SU-DHL-6 (cell line): ENCODE results near the gene TLDC2.
A peak's percentile ranks its signal among the peaks of the same experiment; 100 is the strongest.
"Not testable (repeated sequence)": the region's sequence is repeated elsewhere in the genome, so short reads cannot be mapped to it uniquely, and the experiment has no call there.

Experiments used
- H2AFZ ChIP-seq: fragments of 200-600 bp; sonication (generic); 2 replicates; pipeline ENCODE4 v1.6.1; 2014; ENCODE audit warnings: low read depth, mild to moderate bottlenecking, moderate library complexity, mixed read lengths, antibody characterized with exemption, low read length; ENCODE audit not compliant: severe bottlenecking
- H3F3A ChIP-seq: fragments of 200-600 bp; shearing (Covaris generic); 2 replicates; pipeline ENCODE4 v1.6.0; 2016; ENCODE audit warnings: antibody characterized with exemption, mild to moderate bottlenecking; ENCODE audit not compliant: insufficient read depth
- H3K27ac ChIP-seq: fragments of 200-600 bp; sonication (generic); 2 replicates; pipeline ENCODE4 v1.5.1; 2016; ENCODE audit warnings: low read depth, mild to moderate bottlenecking, low read length, moderate library complexity, mixed read lengths
- H3K27me3 ChIP-seq: fragments of 200-600 bp; sonication (generic), shearing (Covaris generic); 2 replicates; pipeline ENCODE4 v1.6.0; 2014; ENCODE audit warnings: mild to moderate bottlenecking, low read length
- H3K36me3 ChIP-seq: fragments of 200-600 bp; sonication (generic); 2 replicates; pipeline ENCODE4 v1.6.1; 2014; ENCODE audit warnings: mild to moderate bottlenecking, low read length, mixed read lengths
- H3K4me2 ChIP-seq: fragments of 300-600, 200-600 bp; shearing (Covaris generic), sonication (generic); 2 replicates; pipeline ENCODE4 v1.6.0; 2014; ENCODE audit warnings: low read length, low read depth, mild to moderate bottlenecking; ENCODE audit not compliant: poor library complexity, severe bottlenecking
- H3K4me3 ChIP-seq: fragments of 200-600 bp; sonication (generic); 2 replicates; pipeline ENCODE4 v1.5.1; 2014; ENCODE audit warnings: antibody characterized with exemption, low read length, mild to moderate bottlenecking, mixed read lengths; ENCODE audit not compliant: insufficient read depth, poor library complexity, severe bottlenecking
- H3K79me2 ChIP-seq: fragments of 200-600 bp; sonication (generic); 2 replicates; pipeline ENCODE4 v1.6.1; 2014; ENCODE audit warnings: mild to moderate bottlenecking, low read length, moderate library complexity; ENCODE audit not compliant: insufficient read depth
- H3K9ac ChIP-seq: fragments of 200-600 bp; sonication (generic); 2 replicates; pipeline ENCODE4 v1.7.0; 2014; ENCODE audit warnings: mild to moderate bottlenecking, low read length
- H3K9me2 ChIP-seq: fragments of 200-600 bp; sonication (generic); replicated peaks from 2 replicates; pipeline ENCODE4 v1.6.1; 2014; ENCODE audit warnings: low read length; ENCODE audit not compliant: insufficient read depth
- H3K9me3 ChIP-seq: fragments of 200-600 bp; sonication (generic); 2 replicates; pipeline ENCODE4 v1.6.1; 2014; ENCODE audit warnings: low read length, mixed read lengths; ENCODE audit not compliant: insufficient read depth
- H4K20me1 ChIP-seq: fragments of 200-600 bp; sonication (generic); 2 replicates; pipeline ENCODE4 v1.6.1; 2014; ENCODE audit warnings: low read depth, mild to moderate bottlenecking, antibody characterized with exemption, low read length, moderate library complexity, mixed read lengths
- EZH2phosphoT487 ChIP-seq: fragments of 200-600 bp; sonication (generic), shearing (Covaris generic); conservative IDR thresholded peaks from 2 replicates; pipeline ENCODE4 v1.6.1; 2018; ENCODE audit warnings: mild to moderate bottlenecking, antibody characterized with exemption, low read length, moderate library complexity, mixed read lengths
- TF ChIP-seq, protein P1 (sequence below): fragments of 200-600 bp; sonication (generic); IDR thresholded peaks from one replicate; pipeline ENCODE4 v1.5.1; 2017; ENCODE audit warnings: antibody characterized with exemption, mild to moderate bottlenecking, low read length, moderate library complexity; ENCODE audit not compliant: insufficient read depth, poor library complexity, severe bottlenecking

TLDC2 gene

DNA sequence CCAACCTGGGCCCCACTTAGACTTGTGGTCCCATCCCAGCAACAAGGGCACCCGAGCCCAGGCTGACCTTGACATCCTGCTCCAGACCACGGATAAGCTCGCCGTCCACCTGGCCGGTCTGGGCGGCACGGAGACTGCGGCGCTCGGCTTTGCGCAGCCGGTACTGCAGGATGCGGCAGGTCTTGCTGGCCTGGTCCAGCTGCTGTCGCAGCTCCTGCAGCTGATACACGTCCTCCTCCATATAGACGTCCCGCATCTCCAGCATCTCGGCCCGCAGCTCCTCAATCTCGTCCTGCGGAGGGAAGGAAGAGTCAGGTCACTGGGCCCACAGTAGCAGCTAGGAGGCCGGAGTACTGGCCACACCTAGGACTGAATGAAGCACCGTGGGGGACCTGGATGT, 36.8 kb upstream of the TLDC2 start:
- Histone ChIP-seq H3K79me2 (peaks cover 35% of the 10 kb centered on the region; the same call in 1 of the 2 replicates), H3K27me3 (no peaks in the 10 kb centered on the region), H3K9me2 (no peaks in the 10 kb centered on the region), H4K20me1 (no peaks in the 10 kb centered on the region), H3K9me3 (no peaks in the 10 kb centered on the region), H3K27ac (no peak overlapping the region), H3K4me3 (no peak overlapping the region), H3K36me3 (no peaks in the 10 kb centered on the region), H3K9ac (no peak overlapping the region), H2AFZ (no peak overlapping the region), H3F3A (peaks cover 51% of the 10 kb centered on the region), H3K4me2 (no peak overlapping the region)
- TF ChIP-seq, protein P1, sequence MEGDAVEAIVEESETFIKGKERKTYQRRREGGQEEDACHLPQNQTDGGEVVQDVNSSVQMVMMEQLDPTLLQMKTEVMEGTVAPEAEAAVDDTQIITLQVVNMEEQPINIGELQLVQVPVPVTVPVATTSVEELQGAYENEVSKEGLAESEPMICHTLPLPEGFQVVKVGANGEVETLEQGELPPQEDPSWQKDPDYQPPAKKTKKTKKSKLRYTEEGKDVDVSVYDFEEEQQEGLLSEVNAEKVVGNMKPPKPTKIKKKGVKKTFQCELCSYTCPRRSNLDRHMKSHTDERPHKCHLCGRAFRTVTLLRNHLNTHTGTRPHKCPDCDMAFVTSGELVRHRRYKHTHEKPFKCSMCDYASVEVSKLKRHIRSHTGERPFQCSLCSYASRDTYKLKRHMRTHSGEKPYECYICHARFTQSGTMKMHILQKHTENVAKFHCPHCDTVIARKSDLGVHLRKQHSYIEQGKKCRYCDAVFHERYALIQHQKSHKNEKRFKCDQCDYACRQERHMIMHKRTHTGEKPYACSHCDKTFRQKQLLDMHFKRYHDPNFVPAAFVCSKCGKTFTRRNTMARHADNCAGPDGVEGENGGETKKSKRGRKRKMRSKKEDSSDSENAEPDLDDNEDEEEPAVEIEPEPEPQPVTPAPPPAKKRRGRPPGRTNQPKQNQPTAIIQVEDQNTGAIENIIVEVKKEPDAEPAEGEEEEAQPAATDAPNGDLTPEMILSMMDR, result no peak
- no peak for TF ChIP-seq EZH2phosphoT487

DNA sequence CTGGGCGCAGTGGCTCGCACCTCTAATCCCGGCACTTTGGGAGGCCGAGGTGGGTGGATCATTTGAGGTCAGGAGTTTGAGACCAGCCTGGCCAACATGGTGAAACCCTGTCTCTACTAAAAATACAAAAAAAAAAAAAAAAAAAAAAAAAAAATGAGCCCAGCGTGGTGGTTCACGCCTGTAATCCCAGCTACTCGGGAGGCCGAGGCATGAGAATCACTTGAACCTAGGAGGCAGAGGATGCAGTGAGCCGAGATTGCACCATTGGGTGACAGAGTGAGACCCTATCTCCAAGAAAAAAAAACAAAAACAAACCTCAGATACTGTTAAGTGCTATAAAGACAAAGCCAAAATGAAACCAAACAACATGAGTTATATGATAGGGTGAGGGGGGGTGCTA, 34.9 kb upstream of the TLDC2 start:
- not testable (repeated sequence) for H3K36me3 ChIP-seq, H2AFZ ChIP-seq, H3K4me3 ChIP-seq, H3K9me3 ChIP-seq, H3K9me2 ChIP-seq, H4K20me1 ChIP-seq, H3K27me3 ChIP-seq
- H3F3A ChIP-seq, result peaks cover 64% of the 10 kb centered on the region
- H3K9ac ChIP-seq, result peak overlapping the region; percentile 31; the same call in 1 of the 2 replicates
- peak overlapping the region; percentile 99 for H3K27ac ChIP-seq
- peak overlapping the region; percentile 69 for H3K4me2 ChIP-seq
- peaks cover 21% of the 10 kb centered on the region; the same call in 1 of the 2 replicates for H3K79me2 ChIP-seq

DNA sequence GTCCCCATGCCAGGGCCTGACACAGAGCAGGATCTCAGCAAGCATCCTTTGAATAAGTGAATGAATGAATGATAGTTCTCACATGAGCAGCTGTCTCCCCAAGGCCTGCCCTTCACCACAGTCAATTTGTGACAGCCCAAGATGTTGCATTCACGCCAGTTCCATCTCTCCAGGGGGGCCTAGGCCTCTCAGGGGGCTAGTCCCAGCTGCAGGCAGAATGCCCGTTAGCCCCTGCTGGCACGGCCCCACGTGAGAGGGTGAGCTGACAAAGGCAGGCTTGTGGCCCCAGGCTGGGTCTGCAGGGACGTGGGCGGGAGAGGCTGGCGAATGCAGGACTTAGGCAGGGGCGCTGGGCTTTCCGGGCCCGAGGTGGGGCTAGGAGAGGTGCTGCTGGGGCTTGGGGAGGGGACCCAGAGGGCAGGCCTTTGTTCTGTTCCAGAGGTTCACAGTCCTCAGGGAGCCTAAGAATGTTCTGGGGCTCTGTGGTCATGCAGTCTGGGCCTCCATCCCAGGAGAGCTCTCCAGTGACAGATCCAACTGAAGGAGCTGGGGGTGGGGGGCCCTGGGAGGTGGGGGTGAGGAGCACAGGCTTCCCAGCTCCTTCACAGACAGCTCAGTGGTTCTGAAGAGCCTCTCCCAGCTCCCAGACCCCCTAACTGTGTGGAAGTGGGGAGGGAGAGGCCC, 30.5 kb upstream of the TLDC2 start:
- Histone ChIP-seq H3K9me3 (no peaks in the 10 kb centered on the region), H3K4me3 (peak overlapping the region; percentile 23), H3K4me2 (peak overlapping the region; percentile 69), H3K27ac (peak overlapping the region; percentile 99), H3K9me2 (no peaks in the 10 kb centered on the region), H2AFZ (no peak overlapping the region), H3K36me3 (no peaks in the 10 kb centered on the region), H3K27me3 (no peaks in the 10 kb centered on the region), H4K20me1 (no peaks in the 10 kb centered on the region), H3F3A (peaks cover 79% of the 10 kb centered on the region), H3K79me2 (peaks cover 45% of the 10 kb centered on the region), H3K9ac (peak overlapping the region; percentile 65)
- no peak for TF ChIP-seq EZH2phosphoT487
- TF ChIP-seq, protein P1, result no peak

DNA sequence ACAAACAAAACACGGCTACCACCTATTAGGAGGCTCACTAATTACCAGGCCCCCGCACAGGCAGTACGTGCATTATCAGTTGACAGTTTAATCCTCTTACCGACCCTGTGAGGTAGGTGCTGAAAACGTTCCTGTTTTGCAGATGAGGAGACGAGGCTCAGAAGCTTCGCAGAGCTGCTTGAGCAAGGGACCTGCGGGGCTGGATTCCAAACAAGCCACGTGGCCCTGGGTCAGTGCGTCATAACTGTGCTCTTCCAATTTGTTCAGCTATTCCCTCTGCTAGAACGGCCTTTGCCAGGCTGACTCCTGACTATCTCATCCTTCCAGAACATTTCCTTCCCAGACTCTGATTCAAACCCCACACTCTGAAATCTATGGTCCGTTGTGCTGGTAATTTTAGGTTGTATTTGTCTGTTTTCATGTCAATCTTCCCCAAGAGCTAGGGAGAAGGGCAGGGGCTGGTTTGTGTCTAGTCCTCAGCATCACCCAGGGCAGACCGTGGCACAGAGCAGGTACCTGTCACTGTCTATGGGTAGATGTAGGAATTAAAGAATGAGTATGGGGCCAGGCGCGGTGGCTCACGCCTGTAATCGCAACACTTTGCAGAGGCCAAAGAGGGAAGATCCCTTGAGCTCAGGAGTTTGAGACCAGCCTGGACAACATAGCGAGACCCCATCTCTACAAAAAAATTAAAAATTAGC, 28.8 kb upstream of the TLDC2 start:
- H3K4me2 ChIP-seq, result peak overlapping the region; percentile 69
- no peaks in the 10 kb centered on the region for H3K27me3 ChIP-seq
- TF ChIP-seq, protein P1, result no peak
- TF ChIP-seq EZH2phosphoT487, result no peak
- peak overlapping the region; percentile 99 for H3K27ac ChIP-seq
- H3K4me3 ChIP-seq, result peak overlapping the region; percentile 2
- H3K36me3 ChIP-seq, result no peaks in the 10 kb centered on the region; the same call in 1 of the 2 replicates
- no peaks in the 10 kb centered on the region for H3K9me2 ChIP-seq
- peaks cover 79% of the 10 kb centered on the region for H3F3A ChIP-seq
- no peak overlapping the region for H2AFZ ChIP-seq
- peaks cover 56% of the 10 kb centered on the region for H3K79me2 ChIP-seq
- peak overlapping the region; percentile 65 for H3K9ac ChIP-seq
- H3K9me3 ChIP-seq, result 0 out of 2 replicates have a peak, but pooled peaks cover 3% of the 10 kb centered on the region
- H4K20me1 ChIP-seq, result no peaks in the 10 kb centered on the region
